Brain microvascular endothelial cell (primary cell): ENCODE results near the gene CASP4.
A peak's percentile ranks its signal among the peaks of the same experiment; 100 is the strongest.

Experiments used
- DNase-seq: peaks from one replicate; pipeline ENCODE4 v3.0.0-alpha.2; 2020
- H3K27ac ChIP-seq: fragments of 250-450 bp; sonication (Bioruptor Pico); 2 replicates; pipeline ENCODE4 v1.5.1; 2020; ENCODE audit warnings: mild to moderate bottlenecking, moderate library complexity
- H3K27me3 ChIP-seq: fragments of 250-450 bp; sonication (Bioruptor Pico); replicated peaks from 2 replicates; pipeline ENCODE4 v1.5.1; 2020; ENCODE audit warnings: mild to moderate bottlenecking
- H3K36me3 ChIP-seq: fragments of 250-450 bp; sonication (Bioruptor Pico); replicated peaks from 2 replicates; pipeline ENCODE4 v1.5.1; 2020; ENCODE audit warnings: mild to moderate bottlenecking
- H3K4me3 ChIP-seq: 2 replicates; pipeline ENCODE4 v1.5.1; 2011; ENCODE audit warnings: low read depth, mild to moderate bottlenecking, control low read depth, low read length, moderate library complexity
- in situ Hi-C: cut with HindIII; loops from 2 replicates; pipeline ENCODE4 v1.10.0; 2017; ENCODE audit warnings: low sequenced_read_pairs, low pct_ligation_motif_present
- TF ChIP-seq, protein P1 (sequence below): IDR thresholded peaks from 2 replicates; pipeline ENCODE4 v1.5.1; 2011; ENCODE audit warnings: low read depth, mild to moderate bottlenecking, moderate library complexity, low read length, control low read depth, inconsistent platforms; ENCODE audit errors: missing control alignments

CASP4 gene

GRCh38 chr11:104967534-104968354 lies 630 bp downstream of the CASP4 start:
- Histone ChIP-seq H3K4me3 (peak overlapping the region; percentile 48), H3K27ac (peak overlapping the region; percentile 64), H3K27me3 (no peaks in the 10 kb centered on the region), H3K36me3 (no peaks in the 10 kb centered on the region)
- in situ Hi-C loops: no loop called here
- TF ChIP-seq, protein P1, sequence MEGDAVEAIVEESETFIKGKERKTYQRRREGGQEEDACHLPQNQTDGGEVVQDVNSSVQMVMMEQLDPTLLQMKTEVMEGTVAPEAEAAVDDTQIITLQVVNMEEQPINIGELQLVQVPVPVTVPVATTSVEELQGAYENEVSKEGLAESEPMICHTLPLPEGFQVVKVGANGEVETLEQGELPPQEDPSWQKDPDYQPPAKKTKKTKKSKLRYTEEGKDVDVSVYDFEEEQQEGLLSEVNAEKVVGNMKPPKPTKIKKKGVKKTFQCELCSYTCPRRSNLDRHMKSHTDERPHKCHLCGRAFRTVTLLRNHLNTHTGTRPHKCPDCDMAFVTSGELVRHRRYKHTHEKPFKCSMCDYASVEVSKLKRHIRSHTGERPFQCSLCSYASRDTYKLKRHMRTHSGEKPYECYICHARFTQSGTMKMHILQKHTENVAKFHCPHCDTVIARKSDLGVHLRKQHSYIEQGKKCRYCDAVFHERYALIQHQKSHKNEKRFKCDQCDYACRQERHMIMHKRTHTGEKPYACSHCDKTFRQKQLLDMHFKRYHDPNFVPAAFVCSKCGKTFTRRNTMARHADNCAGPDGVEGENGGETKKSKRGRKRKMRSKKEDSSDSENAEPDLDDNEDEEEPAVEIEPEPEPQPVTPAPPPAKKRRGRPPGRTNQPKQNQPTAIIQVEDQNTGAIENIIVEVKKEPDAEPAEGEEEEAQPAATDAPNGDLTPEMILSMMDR: no peak
- no peak for DNase-seq

- no peaks in the 10 kb centered on the region for H3K27me3 ChIP-seq
- DNase-seq: no peak
- H3K4me3 ChIP-seq: no peak overlapping the region
- no peaks in the 10 kb centered on the region for H3K36me3 ChIP-seq
- in situ Hi-C loops: no loop called here
- TF ChIP-seq, protein P1: no peak
- no peak overlapping the region for H3K27ac ChIP-seq
Observed at GRCh38 chr11:104965735-104966134, 2.6 kb downstream of the CASP4 start.

DNA sequence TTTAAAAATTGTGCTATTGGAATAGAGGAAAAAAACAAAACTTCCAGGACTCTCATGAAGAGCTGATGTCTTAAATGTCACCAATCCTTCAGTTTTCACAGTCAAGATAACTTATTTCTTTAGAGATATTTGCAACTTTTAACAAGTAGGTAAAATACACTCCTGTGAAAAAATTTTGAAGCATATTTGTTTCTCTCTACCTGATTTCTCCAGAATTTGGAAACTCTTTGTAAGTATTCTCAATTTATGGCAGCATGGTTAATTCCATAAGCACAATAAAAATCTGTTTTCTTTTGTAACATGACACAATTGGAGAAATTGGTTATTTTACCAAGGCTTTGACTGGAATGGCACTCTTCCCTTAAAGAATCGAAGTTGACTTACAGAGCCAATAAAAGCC lies 4.1 kb downstream of the CASP4 start:
- H3K27ac ChIP-seq: no peak overlapping the region
- in situ Hi-C loops: no loop called here
- no peak for DNase-seq
- TF ChIP-seq, protein P1: no peak
- no peaks in the 10 kb centered on the region for H3K27me3 ChIP-seq
- H3K36me3 ChIP-seq: no peaks in the 10 kb centered on the region
- H3K4me3 ChIP-seq: no peak overlapping the region

- in situ Hi-C loops: no loop called here
- TF ChIP-seq, protein P1: no peak
Observed at GRCh38 chr11:104962852-104963251, 5.5 kb downstream of the CASP4 start.

DNA sequence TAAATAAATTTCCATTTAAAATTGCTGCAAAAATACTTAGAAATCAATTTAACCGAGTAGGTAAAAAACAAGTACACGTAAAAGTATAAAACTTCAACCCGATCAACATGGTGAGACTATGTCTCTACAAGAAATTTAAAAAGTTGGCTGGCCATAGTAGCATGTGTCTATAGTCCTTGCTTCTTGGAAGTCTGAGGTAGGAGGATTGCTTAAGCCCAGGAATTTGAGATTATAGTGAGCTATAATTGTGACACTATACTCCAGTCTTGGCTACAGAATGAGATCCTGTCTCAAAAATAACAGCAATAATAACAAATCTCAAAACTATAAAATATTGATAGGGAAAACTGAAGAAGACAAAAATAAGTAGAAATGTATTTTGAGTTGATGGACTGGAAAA lies 11.1 kb downstream of the CASP4 start:
- H3K36me3 ChIP-seq: peaks cover 2% of the 10 kb centered on the region
- in situ Hi-C loops: no loop called here
- TF ChIP-seq, protein P1: no peak
- no peaks in the 10 kb centered on the region for H3K27me3 ChIP-seq
- no peak overlapping the region for H3K27ac ChIP-seq
- no peak overlapping the region for H3K4me3 ChIP-seq
- no peak for DNase-seq

More at GRCh38 chr11:104962852-104963251, 5.5 kb downstream of the CASP4 start:
- Histone ChIP-seq H3K27ac (no peak overlapping the region), H3K36me3 (no peaks in the 10 kb centered on the region), H3K27me3 (no peaks in the 10 kb centered on the region), H3K4me3 (no peak overlapping the region)
- no peak for DNase-seq
